HL-60/S4 treated with phorbol 12-myristate 13-acetate at 8.2 ng/mL for 4 days and 3 days (cell line): ENCODE data around the gene RAB11FIP3.
"Not testable (repeated sequence)": the region's sequence is repeated elsewhere in the genome, so short reads cannot be mapped to it uniquely, and the experiment has no call there.

ENCODE experiments used
- in situ Hi-C: fragments of 300-500 bp; cut with MboI; formaldehyde crosslinking; loops from 2 replicates; pipeline ENCODE4 v1.15.0; 2022; ENCODE audit warnings: low sequenced_read_pairs

RAB11FIP3 gene

GRCh38 chr16:425082-425718, at the start of gene RAB11FIP3:
TSS of gene RAB11FIP3 (plus strand) at chr16:425649. CDS start at chr16:426007, 358 bp downstream.
- in situ Hi-C loops, result no loop called here

DNA sequence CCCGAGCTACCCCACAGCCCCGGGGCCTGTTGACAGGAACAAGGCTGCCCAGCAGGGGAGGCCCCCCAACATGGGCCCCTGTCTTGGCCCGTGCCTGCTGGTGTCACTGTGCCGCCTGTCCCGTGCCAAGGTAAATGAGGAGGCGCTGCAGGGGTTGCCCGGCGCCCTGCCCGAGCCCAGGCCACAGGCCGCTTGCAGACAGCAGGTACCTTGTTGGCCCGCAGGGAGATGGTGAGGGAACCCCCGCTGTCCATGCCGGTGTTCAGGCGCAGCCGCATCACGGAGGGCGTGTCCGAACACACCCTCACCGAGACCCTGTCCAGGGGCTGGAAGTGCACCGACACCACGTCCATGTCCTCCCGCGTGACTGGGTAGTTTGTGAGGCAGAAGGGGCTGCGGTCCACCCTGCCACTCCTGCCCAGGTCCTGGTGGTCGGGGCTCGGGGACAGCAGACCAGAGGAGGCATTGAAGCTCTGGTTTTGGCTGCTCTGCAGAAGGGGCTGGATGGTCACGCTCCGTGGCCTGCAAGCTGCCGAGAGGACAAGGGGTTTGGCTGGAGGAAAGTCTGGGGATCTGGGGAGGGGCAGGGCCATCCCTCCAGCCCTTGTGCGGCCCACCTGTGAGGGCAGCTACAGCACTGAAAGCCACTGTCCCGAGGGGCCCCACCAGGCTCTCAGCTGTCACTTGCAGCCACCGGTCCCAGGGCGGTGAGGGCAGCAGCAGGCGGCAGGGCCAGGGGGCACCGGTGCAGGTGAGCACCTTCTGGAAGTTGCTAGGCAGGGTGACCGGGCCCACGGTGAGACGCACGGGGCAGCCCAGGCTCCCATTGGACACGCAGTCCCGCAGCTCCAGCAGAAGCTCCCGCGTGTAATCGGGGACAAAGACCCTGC, 49.3 kb upstream of the RAB11FIP3 start:
- in situ Hi-C loops, result no loop called here

DNA sequence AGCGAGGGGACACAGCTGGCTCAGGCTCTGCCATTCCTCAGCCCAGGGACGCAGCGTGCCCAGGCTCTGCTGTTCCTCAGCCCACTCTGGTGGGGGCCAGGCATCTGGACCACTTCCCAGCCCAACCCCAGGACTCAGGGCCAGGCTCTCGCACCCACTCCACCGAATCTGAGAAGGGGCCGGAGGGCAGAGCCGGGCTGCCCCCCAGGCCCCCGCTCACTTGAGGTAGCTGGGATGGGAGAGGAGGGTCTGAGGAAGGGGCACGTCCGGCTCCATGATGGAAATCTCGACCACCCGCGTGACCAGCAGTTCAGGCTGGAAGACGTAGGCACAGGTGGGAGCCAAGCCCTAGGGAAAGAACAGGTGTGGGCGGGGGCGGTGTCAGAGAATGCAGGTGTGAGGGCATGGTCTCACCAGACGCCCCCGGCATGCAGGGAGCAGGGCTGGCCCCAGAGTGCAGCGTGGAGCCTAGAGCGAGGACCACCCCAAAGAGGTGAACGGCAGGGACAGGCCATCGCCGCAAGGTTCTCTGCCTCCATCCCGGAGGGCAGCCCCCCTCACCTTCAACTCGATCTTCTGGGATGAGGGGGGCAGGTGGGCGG, 48.5 kb upstream of the RAB11FIP3 start:
- in situ Hi-C loops, result no loop called here

GRCh38 chr16:377419-377951, 48.0 kb upstream of the RAB11FIP3 start:
- in situ Hi-C loops, result no loop called here

DNA sequence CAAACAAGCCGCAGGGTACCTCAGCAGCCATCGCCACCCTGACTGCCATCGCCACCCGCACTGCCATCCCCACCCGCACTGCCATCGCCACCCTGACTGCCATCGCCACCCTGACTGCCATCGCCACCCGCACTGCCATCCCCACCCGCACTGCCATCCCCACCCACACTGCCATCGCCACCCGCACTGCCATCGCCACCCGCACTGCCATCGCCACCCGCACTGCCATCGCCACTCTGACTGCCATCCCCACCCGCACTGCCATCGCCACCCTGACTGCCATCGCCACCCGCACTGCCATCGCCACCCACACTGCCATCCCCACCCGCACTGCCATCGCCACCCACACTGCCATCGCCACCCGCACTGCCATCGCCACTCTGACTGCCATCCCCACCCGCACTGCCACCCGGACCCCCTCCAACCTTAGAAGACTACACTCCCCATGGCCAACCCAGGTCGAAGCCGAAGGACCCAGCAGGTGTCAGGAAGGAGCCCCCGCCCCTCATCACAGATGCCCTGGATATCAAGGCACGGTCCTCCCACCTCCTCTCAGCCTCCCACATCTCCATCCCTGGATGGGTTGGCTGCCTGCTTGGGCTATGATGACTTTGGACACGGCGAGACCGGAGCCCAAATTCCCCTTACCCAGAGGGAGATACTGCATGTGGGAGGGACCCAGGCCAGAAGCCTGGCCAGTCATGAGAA, 47.2 kb upstream of the RAB11FIP3 start:
- in situ Hi-C loops, result not testable (repeated sequence)

- in situ Hi-C loops, result no loop called here
Measured at GRCh38 chr16:378821-379182, 46.6 kb upstream of the RAB11FIP3 start.

DNA sequence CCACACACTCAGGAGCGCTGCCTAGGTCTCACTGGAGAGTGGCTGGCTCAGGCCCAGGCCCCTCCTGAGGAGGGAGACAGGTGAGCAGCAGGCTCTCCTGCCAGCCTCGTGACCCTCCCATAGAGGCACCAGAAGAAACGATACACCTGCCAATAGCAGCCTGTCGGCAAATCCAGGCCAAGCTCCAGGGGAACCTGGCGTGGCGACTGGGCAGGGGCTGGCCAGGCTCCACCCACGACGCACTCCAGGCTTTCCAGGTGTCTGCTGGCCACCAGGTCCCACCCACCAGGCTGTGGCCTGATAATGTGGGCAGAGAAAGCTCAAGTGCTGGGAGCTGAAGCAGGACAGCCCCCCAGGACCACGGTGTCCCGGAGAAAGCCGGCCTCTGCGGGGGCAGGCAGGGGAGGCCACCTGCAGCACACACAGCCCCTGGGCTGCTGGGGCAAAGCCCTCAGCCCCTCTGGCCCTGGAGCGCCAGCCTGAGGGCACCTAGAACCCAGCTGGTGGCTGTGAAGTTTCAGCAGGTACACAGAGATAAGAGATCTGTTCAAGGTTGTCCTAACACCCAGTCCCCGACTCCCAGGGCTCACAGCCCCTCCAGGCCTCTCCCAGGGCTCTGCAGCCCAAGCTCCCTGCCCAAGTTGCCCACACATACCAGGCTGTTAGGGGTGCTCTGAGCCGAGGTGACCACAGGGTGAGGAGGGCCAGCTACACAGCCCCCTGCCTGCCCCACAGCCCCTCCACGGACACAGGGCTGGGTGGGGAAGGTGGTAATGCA, 46.1 kb upstream of the RAB11FIP3 start:
- in situ Hi-C loops, result no loop called here

GRCh38 chr16:379961-380761, 45.3 kb upstream of the RAB11FIP3 start:
- in situ Hi-C loops, result no loop called here

GRCh38 chr16:380762-381011, 44.8 kb upstream of the RAB11FIP3 start:
- in situ Hi-C loops, result no loop called here

GRCh38 chr16:381012-381788, 44.2 kb upstream of the RAB11FIP3 start:
- in situ Hi-C loops, result no loop called here

GRCh38 chr16:381789-382717, 43.4 kb upstream of the RAB11FIP3 start, which contains the start of gene PGAP6:
TSS of gene PGAP6 (minus strand) at chr16:381978. CDS start at chr16:381821, 157 bp downstream.
- in situ Hi-C loops, result no loop called here

DNA sequence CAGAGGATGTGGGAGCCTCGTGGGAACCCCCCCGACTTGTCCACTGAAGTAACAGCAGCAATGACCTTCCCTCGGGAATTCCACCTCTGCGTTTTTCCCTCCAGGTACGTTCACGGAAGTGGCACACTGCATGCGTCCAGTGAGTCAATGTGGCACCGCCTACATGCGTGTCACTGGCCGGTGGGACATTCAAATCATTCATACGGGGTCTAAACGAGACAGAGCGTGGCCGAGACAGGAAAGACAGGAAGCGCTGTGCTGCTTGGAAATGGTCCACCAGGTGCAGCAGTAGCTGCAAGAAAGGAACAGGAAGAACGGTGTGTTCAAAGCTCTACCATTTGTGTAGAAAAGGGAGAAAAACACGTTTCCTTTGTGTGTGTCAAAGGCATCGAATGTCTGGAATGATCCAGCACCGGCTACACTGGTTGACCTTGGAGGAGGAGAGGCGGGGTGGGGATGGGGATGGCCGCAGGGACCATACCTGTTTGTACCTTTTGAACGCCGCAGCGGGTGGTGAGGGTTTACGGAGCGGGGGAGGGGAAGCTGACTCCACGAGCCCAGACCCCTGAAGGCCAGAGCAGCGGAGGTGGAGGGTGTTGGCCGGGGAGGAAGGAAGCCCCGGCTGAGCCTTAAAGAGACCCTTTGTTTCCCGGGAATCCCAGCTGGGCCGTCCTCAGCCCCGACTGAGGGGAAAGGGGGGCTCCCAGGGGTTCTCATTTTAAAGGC, 42.0 kb upstream of the RAB11FIP3 start:
- in situ Hi-C loops, result no loop called here

GRCh38 chr16:386641-387156, 38.8 kb upstream of the RAB11FIP3 start:
- in situ Hi-C loops, result no loop called here

DNA sequence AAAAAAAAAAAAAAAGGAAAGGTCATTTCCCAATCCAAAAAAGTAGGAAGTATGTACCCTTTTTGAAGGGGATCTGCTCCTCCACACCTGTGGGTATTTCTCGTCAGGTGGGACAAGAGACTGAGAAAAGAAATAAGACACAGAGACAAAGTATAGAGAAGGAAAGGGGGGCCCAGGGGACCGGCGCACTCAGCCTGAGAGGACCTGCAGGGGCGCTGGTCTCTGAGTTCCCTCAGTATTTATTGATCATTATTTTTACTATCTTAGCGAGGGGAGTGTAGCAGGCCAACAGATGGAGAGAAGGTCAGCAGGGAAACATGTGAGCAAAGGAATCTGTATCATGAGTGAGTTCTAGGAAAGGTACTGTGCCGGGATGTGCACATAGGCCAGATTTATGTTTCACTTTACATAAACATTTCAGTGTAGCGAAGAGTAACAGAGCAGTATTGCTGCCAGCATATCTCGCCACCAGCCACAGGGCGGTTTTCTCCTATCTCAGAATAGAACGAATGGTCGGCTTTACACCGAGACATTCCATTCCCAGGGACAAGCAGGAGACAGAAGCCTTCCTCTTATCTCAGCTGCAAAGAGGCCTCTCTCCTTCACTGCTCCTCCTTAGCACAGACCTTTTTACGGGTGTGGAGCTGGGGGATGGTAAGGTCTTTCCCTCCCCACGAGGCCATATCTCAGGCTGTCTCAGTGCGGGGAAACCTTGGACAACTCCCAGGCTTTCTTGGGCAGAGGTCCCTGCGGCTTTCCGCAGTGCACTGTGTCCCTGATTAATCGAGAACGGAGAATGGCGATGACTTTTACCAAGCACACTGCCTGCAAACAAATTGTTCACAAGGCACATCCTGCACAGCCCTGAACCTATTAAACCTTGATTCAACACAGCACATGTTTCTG, 37.4 kb upstream of the RAB11FIP3 start:
- in situ Hi-C loops, result not testable (repeated sequence)

DNA sequence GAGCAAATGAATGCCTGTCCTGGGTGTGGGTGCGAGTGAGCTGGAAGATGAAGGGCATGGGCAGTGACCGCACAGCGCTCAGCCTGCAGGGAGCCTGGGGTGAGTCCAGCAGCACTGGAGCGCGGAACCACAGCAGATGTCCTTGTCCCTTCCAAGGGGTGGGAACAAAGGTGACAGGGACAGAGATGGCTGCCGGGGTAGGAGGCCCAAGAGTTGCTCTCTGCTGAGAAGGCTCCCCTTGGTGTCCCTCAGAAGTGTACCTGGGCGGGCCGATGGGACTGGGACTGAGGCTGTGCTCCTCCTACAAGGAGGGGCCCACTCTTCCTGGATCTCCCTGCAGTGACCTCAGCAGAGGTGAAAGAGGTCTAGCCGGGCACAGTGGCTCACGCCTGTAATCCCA, 36.1 kb upstream of the RAB11FIP3 start:
- in situ Hi-C loops, result no loop called here

DNA sequence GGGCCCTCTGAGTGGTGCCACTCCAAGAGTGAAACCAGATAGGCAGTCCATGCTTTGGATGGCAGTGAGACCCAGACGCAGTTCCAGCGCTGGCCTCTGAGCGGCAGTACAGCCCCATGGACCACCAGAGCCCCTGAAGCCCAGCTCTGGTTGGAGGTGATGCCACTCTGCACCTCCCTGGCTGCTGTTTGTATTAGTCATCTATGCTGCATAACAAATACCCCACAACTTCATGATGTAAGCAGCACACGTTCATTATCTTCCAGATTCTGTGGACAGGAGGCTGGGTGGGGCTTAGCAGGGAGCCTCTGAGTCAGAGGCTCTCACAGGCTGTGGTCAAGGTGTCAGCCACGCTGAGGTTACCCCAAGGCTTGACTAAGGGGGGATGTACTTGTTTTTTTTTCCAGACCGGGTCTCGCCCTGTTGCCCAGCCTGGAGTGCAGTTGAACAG, 33.5 kb upstream of the RAB11FIP3 start:
- in situ Hi-C loops, result no loop called here
